GM19023 (cell line): ENCODE data around the gene CROCC2.

ENCODE experiments used
- ATAC-seq: cut with Tn5 transposase; IDR thresholded peaks from one replicate; pipeline ENCODE4 v1.9.1; 2021; ENCODE audit warnings: mild to moderate bottlenecking, moderate library complexity; ENCODE audit not compliant: unreplicated experiment

Gene CROCC2

DNA sequence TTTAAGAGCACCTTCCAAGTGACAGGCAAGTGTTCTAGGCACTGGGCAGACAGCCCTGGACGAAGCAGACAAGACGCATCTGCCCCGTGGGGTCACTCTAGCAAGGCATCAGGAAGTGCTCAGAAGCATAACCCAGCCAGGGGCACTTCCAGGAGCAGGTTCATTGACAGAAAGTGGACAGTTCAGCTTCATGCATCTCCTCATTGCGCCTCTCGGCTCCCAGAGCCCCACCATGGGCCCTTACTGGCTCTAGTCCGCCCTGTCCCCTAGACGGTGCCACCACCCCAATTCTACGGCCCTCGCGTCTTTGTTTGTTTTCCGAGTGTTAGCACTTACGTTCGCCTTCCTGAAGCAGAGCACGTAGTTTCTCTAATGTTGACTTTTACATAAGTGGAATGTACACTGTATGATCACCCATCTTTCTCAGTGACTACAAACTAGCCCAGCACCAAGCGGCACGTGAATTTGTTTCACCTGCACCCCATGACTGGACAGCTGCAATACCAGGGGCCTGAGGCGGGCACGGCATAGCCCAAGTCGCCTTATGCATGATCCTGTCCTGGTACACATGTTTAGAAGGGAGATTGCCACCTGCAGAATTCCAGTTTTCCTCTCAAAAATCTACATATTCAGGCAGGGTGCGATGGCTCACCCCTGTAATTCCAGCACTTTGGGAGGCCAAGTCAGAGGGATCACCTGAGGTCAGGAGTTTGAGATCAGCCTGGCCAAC is 125.5 kb downstream of the CROCC2 start:
- ATAC-seq: no peak

DNA sequence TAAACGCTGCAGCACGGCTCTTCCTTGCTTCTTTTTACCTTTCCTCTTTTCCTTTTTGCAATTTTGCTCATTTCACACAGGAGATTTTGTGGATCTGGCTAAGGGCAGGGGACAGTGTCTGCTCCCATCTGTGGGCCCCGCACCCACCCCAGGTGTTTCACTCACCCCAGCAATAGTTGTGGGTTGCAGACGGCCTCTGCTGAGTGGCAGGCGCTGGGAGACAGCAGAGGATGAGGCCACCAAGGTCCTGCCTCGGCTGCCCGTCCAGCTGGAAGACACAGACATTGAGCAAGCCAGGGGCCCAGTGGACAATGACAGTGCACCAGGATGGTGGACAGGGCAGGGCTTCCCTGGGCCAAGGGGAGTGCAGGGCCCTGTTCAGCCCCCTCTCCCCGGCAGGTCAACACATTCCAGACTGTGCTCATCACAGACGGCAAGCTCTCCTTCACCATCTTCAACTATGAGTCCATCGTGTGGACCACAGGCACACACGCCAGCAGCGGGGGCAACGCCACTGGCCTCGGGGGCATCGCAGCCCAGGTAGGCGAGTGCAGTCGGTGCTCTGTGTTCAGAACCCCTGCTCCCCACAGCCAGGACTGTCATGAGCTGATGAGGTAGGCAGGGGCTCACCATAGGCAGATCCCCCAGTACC is 127.3 kb downstream of the CROCC2 start:
- no peak for ATAC-seq

DNA sequence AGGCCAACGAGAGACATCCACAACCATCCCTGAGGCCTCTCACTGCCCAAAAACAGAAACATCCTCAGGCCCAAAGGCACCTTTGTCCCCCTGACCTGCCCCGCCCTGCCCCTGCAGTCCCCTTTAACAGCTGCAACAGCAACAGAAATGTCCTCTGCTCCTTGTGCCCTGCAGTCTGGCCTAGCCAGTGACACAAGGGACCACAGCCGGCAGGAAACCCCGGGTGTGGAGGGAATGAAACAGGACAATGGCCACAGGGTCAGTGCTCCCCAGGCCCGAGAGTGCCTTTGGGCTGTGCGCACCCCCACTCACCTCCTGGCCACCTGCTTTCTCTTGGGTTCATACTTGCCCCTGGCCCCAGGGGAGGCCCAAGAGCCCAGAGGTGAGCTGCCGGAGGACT is 127.9 kb downstream of the CROCC2 start:
- no peak for ATAC-seq

DNA sequence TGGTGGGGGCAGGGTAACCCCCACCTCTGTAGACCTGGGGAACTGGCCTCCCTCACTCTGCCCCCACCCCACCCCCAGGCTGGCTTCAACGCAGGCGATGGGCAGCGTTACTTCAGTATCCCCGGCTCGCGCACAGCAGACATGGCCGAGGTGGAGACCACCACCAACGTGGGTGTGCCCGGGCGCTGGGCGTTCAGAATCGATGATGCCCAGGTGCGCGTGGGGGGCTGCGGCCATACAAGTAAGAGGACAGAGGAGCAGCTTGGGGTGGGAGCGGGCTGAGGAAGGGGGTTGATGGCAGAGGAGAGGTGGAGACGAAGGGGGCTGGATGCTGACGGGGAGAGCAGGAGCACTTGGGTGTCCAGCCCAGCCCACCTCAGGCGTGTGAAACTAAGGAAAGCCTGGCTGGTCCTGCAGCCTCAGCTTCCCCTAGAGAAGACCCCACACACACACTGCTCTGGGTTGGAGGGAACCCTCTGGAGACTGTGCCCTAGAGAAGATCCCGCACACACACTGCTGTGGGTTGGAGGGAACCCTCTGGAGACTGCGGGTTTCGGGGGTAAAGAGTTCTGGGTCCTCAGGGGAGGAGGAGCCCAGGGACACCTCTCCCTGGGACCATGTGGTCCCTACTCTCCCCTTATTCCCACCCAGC is 128.5 kb downstream of the CROCC2 start:
- no peak for ATAC-seq

DNA sequence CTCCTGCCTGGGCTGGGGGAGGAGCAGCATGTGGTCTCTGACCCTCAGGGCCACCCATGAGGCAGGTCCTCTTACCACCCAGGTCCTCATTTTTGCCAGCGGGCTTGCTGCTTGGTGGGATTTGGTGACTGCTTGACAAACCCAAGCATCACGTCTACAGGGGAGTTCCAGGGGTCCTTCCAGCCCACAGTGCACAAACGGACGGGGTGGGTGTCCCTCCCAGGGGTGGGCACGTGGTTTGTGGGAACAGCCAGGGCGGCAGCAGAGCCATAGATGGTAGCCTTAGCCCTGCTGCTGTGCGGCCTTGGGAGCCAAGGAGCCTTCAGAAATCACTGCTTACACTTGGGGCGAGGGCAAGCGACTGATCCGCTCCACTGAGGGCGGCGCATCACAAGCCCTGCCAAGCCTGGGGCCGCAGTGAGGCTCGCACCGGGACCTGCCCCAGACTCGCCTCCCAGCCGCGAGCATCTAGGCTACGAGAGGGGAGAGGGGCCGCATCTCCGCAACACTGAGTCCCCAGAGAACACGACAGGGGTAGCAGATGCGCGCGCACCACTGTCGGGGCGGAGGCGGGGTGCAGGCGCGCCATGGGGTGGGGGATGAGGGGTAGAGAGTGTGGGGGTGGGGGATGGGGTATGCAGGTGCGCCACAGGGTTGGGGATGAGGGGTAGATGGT is 129.1 kb downstream of the CROCC2 start:
- no peak for ATAC-seq

DNA sequence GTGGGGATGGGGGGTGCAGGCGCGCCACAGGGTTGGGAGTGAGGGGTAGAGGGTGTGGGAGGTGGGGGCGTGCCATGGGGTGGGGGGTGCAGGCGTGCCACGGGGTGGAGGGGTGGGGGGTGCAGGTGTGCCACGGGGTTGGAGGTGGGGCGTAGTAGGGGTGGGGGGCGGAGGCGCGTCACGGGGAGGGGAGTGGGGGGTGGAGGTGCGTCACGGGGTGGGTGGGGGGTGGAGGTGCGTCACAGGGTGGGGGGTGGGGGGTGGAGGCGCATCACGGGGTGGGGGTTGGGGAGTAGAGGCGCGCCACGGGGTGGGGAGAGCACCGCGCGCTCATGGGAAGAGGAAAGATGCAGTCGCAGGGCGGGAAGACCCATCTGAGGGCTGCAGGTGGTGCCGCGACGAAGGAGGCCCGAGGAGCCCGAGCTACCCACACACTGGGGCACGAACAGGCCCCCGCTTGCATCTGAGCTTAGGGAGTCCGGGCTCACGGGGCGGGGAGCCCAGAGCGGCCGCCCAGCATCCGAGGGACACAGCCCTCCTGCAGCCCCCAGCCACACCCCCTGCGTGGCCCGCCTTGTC is 129.8 kb downstream of the CROCC2 start:
- peak; percentile 10 for ATAC-seq

DNA sequence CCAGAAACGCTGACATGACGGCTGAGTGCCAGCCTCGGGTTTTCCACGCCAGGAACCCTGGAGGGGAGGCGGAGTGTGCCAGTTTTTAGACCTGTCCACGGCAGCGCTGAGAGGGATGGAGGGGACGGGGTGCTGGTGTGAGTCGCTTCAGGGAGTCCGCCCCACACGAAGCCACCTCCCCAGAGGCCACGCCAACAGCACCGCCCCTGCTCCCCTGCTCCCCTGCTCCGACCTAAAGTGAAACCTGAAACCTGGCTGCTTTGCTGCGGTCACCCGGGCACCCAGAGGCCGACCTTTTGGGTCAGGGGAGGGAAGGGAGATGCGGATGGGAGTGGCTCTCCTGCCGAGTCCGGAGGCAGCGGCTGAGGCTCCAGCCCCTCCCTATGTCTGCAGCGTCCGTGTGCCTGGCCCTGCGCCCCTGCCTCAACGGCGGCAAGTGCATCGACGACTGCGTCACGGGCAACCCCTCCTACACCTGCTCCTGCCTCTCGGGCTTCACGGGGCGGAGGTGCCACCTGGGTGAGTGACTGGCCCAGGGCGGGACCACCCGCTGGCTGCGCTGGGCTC is 130.3 kb downstream of the CROCC2 start:
- ATAC-seq: peak; percentile 77

DNA sequence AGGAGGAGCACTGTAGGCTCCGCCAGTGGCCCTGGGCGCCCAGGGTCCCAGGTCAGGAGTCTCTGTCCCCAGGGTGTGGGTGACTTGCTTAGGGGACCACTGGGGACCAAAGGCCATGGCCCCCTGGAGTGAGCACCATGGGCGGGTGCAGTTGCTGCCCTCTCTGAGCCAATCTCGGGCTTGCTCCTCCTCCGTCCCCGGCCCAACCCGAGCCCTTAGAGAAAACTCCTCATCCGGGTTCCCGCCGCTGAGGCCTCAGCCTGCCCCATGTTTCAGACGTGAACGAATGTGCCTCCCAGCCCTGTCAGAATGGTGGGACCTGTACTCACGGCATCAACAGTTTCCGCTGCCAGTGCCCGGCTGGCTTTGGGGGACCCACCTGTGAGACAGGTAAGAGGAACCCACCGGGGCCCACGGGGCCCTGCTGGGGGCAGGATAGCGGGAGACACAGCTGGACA is 130.9 kb downstream of the CROCC2 start:
- ATAC-seq: peak; percentile 22

DNA sequence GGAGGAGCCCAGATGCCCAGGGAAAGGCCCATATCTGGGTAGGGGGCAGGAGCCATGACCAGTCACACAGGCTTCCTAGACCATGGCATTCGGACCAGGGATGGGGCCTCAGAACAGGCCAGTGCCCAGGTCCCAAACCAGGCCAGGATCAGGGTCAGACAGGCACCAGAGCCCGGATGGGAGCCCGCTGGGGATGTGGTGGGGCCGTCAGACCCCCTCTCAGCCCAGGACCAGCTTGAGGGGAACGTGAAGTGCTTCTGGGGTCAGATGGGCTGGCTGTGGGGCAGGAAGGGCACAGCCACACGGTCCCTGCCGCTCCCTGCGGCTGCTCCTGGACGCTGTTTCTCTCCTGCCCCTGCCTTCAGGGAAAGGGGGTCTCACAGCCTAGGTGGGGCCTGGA is 131.4 kb downstream of the CROCC2 start:
- ATAC-seq: no peak

DNA sequence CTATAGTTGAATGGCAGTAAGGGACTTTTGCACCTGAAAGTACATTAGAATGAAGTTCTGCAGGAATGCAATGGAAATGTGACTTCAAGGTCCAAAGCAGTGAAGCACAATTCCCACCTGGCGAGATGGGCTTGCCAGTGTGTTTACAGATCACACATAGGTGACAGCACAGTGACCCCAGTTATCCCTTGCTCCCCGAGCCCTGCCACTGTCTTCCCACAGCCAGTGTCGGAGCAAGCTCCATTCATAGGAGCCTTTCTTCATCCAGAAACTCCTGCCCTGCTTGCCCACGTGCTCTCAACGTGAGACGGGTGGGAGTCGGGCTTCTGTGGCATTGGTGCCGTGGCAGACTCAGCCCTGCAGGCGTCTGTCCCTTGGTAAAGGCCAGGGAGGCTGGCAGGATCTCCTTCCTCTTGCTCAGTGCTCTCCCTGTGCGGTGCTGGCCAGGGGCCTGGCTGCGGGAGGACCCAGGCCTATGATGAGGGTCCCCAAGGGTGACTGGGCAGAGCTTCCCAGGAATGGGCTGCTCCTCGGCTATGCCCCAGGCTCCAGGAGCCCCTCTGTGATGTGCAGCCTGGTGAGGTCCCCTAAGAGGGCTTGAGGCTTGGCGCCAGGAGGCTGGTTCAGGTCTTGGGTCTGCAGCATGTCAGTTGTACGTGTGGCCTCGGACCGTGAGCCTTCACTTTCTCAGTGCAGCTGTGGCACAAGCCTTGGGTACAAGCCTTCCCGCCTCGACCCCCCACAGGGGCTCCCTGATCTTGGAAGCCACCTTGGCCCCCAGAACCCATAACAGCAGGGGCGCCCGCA is 132.4 kb downstream of the CROCC2 start:
- no peak for ATAC-seq

DNA sequence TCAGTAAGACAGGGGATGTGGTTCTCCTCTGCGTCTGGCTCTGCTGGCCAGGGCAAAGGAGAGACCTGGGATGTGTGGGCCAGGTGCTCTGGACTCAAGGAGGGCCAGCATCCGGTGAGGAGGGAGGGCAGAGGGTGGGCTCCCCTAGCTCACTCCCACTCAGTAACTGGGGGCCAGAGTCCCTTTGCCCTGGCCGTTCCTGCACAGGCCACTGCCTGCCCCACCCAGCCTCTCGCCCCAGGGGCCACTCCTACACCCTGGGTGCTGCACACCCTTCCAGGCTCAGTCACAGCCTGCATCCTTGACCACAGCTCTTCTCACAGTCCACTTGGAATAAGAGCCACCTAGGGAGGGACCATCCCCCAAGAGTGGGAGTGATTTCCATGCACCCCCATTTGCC is 133.3 kb downstream of the CROCC2 start:
- no peak for ATAC-seq

DNA sequence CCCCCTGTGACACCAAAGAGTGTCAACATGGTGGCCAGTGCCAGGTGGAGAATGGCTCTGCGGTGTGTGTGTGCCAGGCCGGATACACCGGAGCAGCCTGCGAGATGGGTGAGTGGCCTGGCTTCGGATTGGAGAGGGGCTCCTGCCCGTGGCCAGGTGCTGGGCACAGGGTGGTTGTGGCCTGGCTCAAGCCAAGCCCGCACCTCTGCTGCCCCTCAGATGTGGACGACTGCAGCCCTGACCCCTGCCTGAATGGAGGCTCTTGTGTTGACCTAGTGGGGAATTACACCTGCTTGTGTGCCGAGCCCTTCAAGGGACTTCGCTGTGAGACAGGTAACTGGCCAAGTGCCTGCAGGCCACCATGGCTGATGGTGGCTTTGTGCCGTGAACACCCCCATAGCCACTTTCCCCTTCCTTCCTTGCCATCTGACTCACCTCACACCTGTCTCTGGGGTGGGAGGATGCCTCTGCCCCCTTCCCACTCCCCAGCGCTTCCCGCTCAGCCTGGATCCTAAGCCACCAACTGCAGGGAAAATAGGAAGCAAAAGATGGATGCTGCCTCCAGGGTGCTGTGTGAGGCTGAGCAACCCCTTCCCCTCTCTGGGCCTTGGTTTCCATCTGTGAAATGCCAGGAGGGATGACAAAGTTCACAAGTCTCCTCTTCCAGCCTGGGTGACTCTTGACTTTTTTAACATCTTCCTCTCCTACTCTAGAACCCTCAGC is 134.1 kb downstream of the CROCC2 start:
- ATAC-seq: no peak

DNA sequence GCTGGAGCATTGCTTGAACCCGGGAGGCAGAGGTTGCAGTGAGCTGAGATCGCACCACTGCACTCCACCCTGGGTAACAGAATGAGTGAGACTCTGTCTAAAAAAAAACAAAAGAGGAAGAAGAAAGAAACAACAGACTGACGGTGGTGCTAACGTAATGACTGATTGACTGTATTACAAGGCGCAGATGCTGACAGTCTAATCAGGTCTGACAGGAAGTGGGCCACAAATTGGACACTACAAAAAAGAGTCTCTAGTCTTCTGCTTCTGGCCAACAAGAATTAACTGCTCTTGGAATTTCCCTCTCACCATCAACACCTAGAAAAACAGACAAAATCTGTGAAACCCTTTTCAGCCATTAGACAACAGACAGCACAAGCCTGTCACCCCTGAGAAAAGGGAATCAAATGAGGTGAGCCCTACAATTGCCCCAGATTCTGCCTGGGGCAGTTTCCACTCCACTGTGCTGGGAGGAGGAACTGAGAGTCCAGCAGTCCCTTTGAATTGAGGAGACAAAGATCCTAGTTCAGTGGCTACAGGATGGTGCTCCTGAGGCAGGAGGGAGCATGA is 135.5 kb downstream of the CROCC2 start:
- peak; percentile 62 for ATAC-seq
